OCI-LY1 (cell line): ENCODE measurements around the gene ADGRG1.
A peak's percentile ranks its signal among the peaks of the same experiment; 100 is the strongest.

Source experiments
- H2AFZ ChIP-seq: fragments of 200-600 bp; sonication (generic), shearing (Covaris generic); 2 replicates; pipeline ENCODE4 v1.6.0; 2014; ENCODE audit warnings: antibody characterized with exemption, mild to moderate bottlenecking, low read length
- H3F3A ChIP-seq: fragments of 200-600 bp; sonication (generic), shearing (Covaris generic); 2 replicates; pipeline ENCODE4 v1.6.0; 2014; ENCODE audit warnings: mild to moderate bottlenecking, antibody characterized with exemption, low read length, moderate library complexity; ENCODE audit not compliant: insufficient read depth
- H3K27ac ChIP-seq: fragments of 200-600 bp; sonication (generic); 2 replicates; pipeline ENCODE4 v1.5.1; 2014; ENCODE audit warnings: low read length, mixed run types, mild to moderate bottlenecking, low read depth; ENCODE audit not compliant: poor library complexity, severe bottlenecking
- H3K27me3 ChIP-seq: fragments of 200-600 bp; sonication (generic); 2 replicates; pipeline ENCODE4 v1.6.0; 2014; ENCODE audit warnings: antibody characterized with exemption, mild to moderate bottlenecking, low read length, moderate library complexity; ENCODE audit not compliant: insufficient read depth
- H3K36me3 ChIP-seq: fragments of 200-600 bp; sonication (generic); 2 replicates; pipeline ENCODE4 v1.6.1; 2014; ENCODE audit warnings: mild to moderate bottlenecking, antibody characterized with exemption, low read length, moderate library complexity, mixed read lengths; ENCODE audit not compliant: insufficient read depth
- H3K4me1 ChIP-seq: fragments of 200-600 bp; sonication (generic); 2 replicates; pipeline ENCODE4 v1.5.1; 2014; ENCODE audit warnings: mild to moderate bottlenecking, low read length, moderate library complexity; ENCODE audit not compliant: insufficient read depth, severe bottlenecking
- H3K4me2 ChIP-seq: fragments of 200-600 bp; sonication (generic), shearing (Covaris generic); 2 replicates; pipeline ENCODE4 v1.6.1; 2014; ENCODE audit warnings: low read length
- H3K4me3 ChIP-seq: fragments of 200-600 bp; sonication (generic); 2 replicates; pipeline ENCODE4 v1.5.1; 2014; ENCODE audit warnings: low read length, low read depth, mild to moderate bottlenecking, mixed read lengths; ENCODE audit not compliant: poor library complexity, severe bottlenecking
- H3K79me2 ChIP-seq: fragments of 200-600 bp; shearing (Covaris generic); 2 replicates; pipeline ENCODE4 v1.6.1; 2016; ENCODE audit warnings: mixed run types, low read length, mixed read lengths; ENCODE audit not compliant: insufficient read depth
- H3K9ac ChIP-seq: fragments of 200-600 bp; sonication (generic), shearing (Covaris generic); 2 replicates; pipeline ENCODE4 v1.6.1; 2014; ENCODE audit warnings: mild to moderate bottlenecking, low read length, mixed read lengths
- H3K9me2 ChIP-seq: fragments of 200-600 bp; sonication (generic), shearing (Covaris generic); 2 replicates; pipeline ENCODE4 v1.6.1; 2014; ENCODE audit warnings: low read depth, mild to moderate bottlenecking, low read length, mixed read lengths
- H3K9me3 ChIP-seq: fragments of 200-600 bp; shearing (Covaris generic); 2 replicates; pipeline ENCODE4 v1.6.1; 2014; ENCODE audit warnings: low read length, mixed read lengths
- H4K20me1 ChIP-seq: fragments of 200-600 bp; sonication (generic), shearing (Covaris generic); 2 replicates; pipeline ENCODE4 v1.6.0; 2016; ENCODE audit warnings: mild to moderate bottlenecking, low read length; ENCODE audit not compliant: insufficient read depth
- EZH2 ChIP-seq: fragments of 200-600 bp; sonication (generic), shearing (Covaris generic); IDR thresholded peaks from 2 replicates; pipeline ENCODE4 v1.8.0; 2017; ENCODE audit warnings: borderline replicate concordance, mixed run types, mild to moderate bottlenecking, antibody characterized with exemption, low read length, moderate library complexity, mixed read lengths
- TF ChIP-seq, protein P1 (sequence below): fragments of 200-600 bp; sonication (generic), shearing (Covaris generic); IDR thresholded peaks from 2 replicates; pipeline ENCODE4 v1.5.1; 2017; ENCODE audit warnings: mild to moderate bottlenecking, antibody characterized with exemption, low read length, moderate library complexity, mixed read lengths

The ADGRG1 gene

DNA sequence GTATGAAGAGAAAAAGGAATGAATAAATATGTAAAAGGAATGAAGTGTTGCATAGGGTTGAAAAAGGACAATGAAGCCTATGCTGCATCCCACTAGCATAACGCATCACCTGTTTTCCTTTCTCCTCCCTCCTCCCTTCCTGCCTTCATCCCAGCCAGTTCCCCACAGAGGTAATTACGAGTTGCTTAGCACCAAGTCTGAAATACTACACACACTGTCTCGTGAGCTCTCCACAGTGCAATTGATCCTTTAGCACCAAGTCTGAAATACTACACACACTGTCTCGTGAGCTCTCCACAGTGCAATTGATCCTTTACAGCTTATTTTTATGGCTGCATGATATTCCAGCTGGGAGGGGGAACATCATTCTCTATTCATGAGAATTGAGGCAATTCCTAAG lies 65.1 kb downstream of the ADGRG1 start:
- TF ChIP-seq, protein P1, sequence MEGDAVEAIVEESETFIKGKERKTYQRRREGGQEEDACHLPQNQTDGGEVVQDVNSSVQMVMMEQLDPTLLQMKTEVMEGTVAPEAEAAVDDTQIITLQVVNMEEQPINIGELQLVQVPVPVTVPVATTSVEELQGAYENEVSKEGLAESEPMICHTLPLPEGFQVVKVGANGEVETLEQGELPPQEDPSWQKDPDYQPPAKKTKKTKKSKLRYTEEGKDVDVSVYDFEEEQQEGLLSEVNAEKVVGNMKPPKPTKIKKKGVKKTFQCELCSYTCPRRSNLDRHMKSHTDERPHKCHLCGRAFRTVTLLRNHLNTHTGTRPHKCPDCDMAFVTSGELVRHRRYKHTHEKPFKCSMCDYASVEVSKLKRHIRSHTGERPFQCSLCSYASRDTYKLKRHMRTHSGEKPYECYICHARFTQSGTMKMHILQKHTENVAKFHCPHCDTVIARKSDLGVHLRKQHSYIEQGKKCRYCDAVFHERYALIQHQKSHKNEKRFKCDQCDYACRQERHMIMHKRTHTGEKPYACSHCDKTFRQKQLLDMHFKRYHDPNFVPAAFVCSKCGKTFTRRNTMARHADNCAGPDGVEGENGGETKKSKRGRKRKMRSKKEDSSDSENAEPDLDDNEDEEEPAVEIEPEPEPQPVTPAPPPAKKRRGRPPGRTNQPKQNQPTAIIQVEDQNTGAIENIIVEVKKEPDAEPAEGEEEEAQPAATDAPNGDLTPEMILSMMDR = no peak
- no peak for TF ChIP-seq EZH2
- Histone ChIP-seq H3K36me3 (no peaks in the 10 kb centered on the region), H3K4me3 (no peak overlapping the region), H4K20me1 (no peaks in the 10 kb centered on the region), H3K27me3 (no peaks in the 10 kb centered on the region; the same call in 1 of the 2 replicates), H3K4me2 (no peak overlapping the region), H2AFZ (no peak overlapping the region), H3K9me3 (no peaks in the 10 kb centered on the region), H3F3A (no peaks in the 10 kb centered on the region), H3K79me2 (no peaks in the 10 kb centered on the region), H3K4me1 (no peaks in the 10 kb centered on the region), H3K27ac (no peak overlapping the region), H3K9me2 (no peaks in the 10 kb centered on the region), H3K9ac (no peak overlapping the region)

DNA sequence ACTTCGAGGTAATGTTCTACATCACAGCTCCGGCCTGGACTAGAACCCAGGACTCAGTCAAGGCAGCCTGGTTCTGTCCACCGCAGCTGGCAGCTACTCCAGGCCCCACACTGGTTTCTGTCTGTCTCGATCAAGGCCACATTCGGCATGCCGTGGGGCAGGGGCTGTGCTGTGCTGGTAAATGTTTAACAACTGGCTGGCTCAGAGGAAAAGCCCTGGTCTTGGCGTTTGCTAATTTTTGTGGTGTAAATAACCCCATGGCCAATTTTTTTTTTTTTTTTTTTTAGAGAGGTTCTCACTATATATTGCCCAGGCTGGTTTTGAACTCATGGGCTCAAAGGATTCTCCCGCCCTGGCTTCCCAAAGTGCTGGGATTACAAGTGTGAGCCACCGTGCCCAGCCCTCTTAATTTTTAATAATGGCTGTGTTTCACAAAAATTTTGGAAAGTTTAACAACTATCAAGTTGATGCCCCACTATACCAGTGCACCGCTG lies 65.8 kb downstream of the ADGRG1 start:
- Histone ChIP-seq H3F3A (no peaks in the 10 kb centered on the region), H3K27me3 (no peaks in the 10 kb centered on the region; the same call in 1 of the 2 replicates), H3K27ac (no peak overlapping the region), H3K9ac (no peak overlapping the region), H3K4me1 (no peaks in the 10 kb centered on the region), H3K9me2 (no peaks in the 10 kb centered on the region), H3K9me3 (no peaks in the 10 kb centered on the region), H4K20me1 (no peaks in the 10 kb centered on the region), H3K4me2 (peak overlapping the region; percentile 44; the same call in 1 of the 2 replicates), H3K79me2 (no peaks in the 10 kb centered on the region), H3K36me3 (no peaks in the 10 kb centered on the region), H2AFZ (no peak overlapping the region), H3K4me3 (no peak overlapping the region)
- TF ChIP-seq, protein P1 = no peak

DNA sequence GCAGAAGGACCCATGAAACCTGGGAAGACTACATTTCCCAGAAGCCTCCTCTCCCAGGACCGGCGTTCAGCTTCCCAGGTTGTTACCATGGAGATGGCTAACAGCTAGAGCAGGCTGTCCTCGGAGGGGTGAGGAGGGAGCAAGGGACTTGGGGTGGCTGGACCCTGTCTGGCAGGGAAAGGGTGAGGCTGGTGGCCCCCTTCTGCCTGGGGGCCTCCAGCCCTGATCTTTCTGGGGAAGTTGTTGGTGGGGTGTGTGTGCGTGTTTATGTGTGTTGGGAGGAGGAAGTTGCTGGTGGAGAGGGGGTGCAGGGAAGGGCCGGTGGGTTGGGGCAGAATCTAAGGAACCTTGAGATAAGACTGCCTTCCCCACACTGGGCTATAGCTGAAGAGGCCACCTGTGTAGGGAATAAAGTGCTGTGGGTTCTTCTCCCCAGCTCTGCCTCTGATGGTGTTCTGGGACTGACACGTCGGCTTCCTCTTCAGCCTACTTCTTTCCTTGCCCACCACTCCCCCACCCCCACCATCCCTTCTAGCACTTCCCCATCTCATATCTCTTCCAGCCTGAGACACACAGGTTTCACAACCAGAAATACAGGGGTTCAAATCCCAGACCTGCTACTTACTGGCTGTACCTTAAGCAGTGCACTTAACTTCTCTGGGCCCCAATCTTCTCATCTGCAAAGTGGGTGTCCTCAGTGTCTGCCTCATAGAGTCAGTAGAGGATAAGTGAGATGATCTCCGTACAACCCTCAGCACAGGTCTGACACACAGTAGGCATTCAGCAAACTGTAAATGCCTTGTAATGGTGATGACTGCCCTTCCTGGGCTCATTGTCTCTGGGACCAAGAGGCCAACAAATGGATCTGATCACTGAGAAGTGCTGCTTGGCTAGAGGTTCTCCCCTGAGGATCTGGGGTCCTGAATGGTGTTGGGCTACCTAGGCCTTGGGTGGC lies 66.6 kb downstream of the ADGRG1 start, which contains the start of gene DRC7:
TSS of gene DRC7 (plus strand) at position 82 of the 955 bp plus-strand sequence. CDS start 3,144 bp downstream, outside the sequence.
- H3K4me1 ChIP-seq = no peaks in the 10 kb centered on the region
- no peaks in the 10 kb centered on the region for H3K79me2 ChIP-seq
- H4K20me1 ChIP-seq = no peaks in the 10 kb centered on the region
- no peaks in the 10 kb centered on the region for H3K9me2 ChIP-seq
- TF ChIP-seq EZH2 = no peak
- TF ChIP-seq, protein P1 = no peak
- peak within 1 kb of the TSS; percentile 24 for H3K4me3 ChIP-seq
- H3K9me3 ChIP-seq = no peaks in the 10 kb centered on the region
- no peak within 1 kb of the TSS for H3K27ac ChIP-seq
- H3K4me2 ChIP-seq = peak within 1 kb of the TSS; percentile 44; the same call in 1 of the 2 replicates
- H3F3A ChIP-seq = no peaks in the 10 kb centered on the region
- no peaks in the 10 kb centered on the region; the same call in 1 of the 2 replicates for H3K27me3 ChIP-seq
- no peak within 1 kb of the TSS for H2AFZ ChIP-seq
- no peaks in the 10 kb centered on the region for H3K36me3 ChIP-seq
- H3K9ac ChIP-seq = no peak within 1 kb of the TSS
